GM12864 (cell line): Measurements from ENCODE around the gene EGFLAM.

Experiments
- DNase-seq: peaks from one replicate; pipeline ENCODE4 v3.0.0-alpha.2; 2011; ENCODE audit warnings: low read depth
- H3K4me3 ChIP-seq: 2 replicates; pipeline ENCODE4 v1.5.1; 2011; ENCODE audit warnings: mild to moderate bottlenecking, low read depth, low read length, control low read depth
- CTCF ChIP-seq: IDR thresholded peaks from 2 replicates; pipeline ENCODE4 v1.5.1; 2011; ENCODE audit warnings: low read depth, mild to moderate bottlenecking, moderate library complexity, low read length, control low read depth, inconsistent platforms; ENCODE audit errors: missing control alignments

EGFLAM gene

GRCh38 chr5:38387161-38387560, 128.8 kb downstream of the EGFLAM start:
- TF ChIP-seq CTCF: no peak
- no peak for DNase-seq
- no peak overlapping the region for H3K4me3 ChIP-seq

- DNase-seq: no peak
- no peak overlapping the region for H3K4me3 ChIP-seq
- TF ChIP-seq CTCF: no peak
These were observed 135.3 kb downstream of the EGFLAM start for GRCh38 chr5:38393636-38394035.

GRCh38 chr5:38396766-38397165, 138.4 kb downstream of the EGFLAM start:
- DNase-seq: no peak
- TF ChIP-seq CTCF: no peak
- no peak overlapping the region for H3K4me3 ChIP-seq

- no peak for TF ChIP-seq CTCF
- DNase-seq: no peak
- H3K4me3 ChIP-seq: no peak overlapping the region
These were observed 142.0 kb downstream of the EGFLAM start for GRCh38 chr5:38400365-38400764.

- no peak for TF ChIP-seq CTCF
- no peak for DNase-seq
- H3K4me3 ChIP-seq: no peak overlapping the region
These were observed 142.8 kb downstream of the EGFLAM start for GRCh38 chr5:38401145-38401544.

- no peak overlapping the region for H3K4me3 ChIP-seq
- TF ChIP-seq CTCF: no peak
- no peak for DNase-seq
These were observed 145.0 kb downstream of the EGFLAM start for GRCh38 chr5:38403406-38403805.

GRCh38 chr5:38403877-38404635, 145.7 kb downstream of the EGFLAM start:
- no peak overlapping the region for H3K4me3 ChIP-seq
- no peak for TF ChIP-seq CTCF
- no peak for DNase-seq
